Left lobe of liver (tissue), 2 donors: ENCODE data around the gene KRTAP1-3. TPM values are rescaled to one million over a fixed set of nuclear protein-coding genes. Genes with fewer than 3 reads are reported as not detected.
"Not testable (repeated sequence)": the region's sequence is repeated elsewhere in the genome, so short reads cannot be mapped to it uniquely, and the experiment has no call there.

Source experiments
- ATAC-seq: fragments of 200-7000 bp; cut with Tn5 transposase; one replicate; pipeline ENCODE4 v1.9.1; 2020; ENCODE audit warnings: mild to moderate bottlenecking, moderate library complexity
- DNase-seq: peaks from one replicate; pipeline ENCODE4 v3.0.0-alpha.2; 2020; ENCODE audit warnings: low spot score
- total RNA-seq: library from RNA; stranded (reverse); gene quantifications from one replicate; pipeline ENCODE4 v1.2.1, GENCODE V29; 2021
- donor health status: DM: no; HTN: no; CAD: no; lungs with moderate emphysema.
- donor health status: DM: no; HTN: yes; CAD: no.

The KRTAP1-3 gene
- total RNA-seq, 1 donor from 2014 or later = not detected

- not testable (repeated sequence) for DNase-seq, ATAC-seq
Observed at GRCh38 chr17:41055130-41055529, 20.5 kb upstream of the KRTAP1-3 start, which contains the start of gene KRTAP2-2. TSS of gene KRTAP2-2 (minus strand) at chr17:41055230. CDS start at chr17:41055211, 19 bp downstream.

DNA sequence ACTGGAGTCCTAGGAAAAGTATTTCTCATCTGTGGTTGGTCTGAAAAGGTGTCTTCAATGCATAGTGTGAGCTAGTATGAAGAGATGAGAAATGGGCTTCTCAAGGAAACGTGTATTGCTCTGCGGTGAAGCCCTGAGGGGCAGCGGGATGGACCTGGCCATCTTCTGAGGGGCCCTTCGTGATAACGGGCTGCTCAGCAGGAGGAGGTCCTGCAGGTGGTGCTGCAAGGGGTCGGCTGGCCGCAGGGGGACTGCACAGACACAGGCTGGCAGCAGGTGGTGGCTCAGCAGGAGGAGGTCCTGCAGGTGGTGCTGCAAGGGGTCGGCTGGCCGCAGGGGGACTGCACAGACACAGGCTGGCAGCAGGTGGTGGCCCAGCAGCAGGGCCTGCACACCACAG, 19.9 kb upstream of the KRTAP1-3 start:
- not testable (repeated sequence) for DNase-seq

GRCh38 chr17:41054025-41054424, 19.4 kb upstream of the KRTAP1-3 start:
- DNase-seq = no peak

More for the DNA sequence above, 19.9 kb upstream of the KRTAP1-3 start:
- ATAC-seq = not testable (repeated sequence)

DNA sequence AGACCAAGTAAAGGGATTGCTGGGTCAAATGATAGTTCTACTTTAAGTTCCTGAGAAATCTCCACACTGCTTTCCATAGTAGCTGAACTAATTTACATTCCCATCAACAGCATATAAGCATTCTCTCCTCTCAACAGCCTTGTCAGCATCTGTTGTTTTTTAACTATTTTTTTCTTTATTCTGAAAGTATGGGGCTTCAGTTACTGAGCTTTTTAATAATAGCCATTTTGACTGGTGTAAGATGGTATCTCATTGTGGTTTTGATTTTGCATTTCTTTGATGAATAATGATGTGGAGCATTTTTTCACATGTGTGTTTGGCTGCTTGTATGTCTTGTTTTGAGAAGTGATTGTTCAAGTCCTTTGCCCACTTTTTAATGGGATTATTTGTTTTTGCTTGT, 17.9 kb upstream of the KRTAP1-3 start:
- DNase-seq (no peak), ATAC-seq (no peak)

More at GRCh38 chr17:41054025-41054424, 19.4 kb upstream of the KRTAP1-3 start:
- no peak for ATAC-seq

DNA sequence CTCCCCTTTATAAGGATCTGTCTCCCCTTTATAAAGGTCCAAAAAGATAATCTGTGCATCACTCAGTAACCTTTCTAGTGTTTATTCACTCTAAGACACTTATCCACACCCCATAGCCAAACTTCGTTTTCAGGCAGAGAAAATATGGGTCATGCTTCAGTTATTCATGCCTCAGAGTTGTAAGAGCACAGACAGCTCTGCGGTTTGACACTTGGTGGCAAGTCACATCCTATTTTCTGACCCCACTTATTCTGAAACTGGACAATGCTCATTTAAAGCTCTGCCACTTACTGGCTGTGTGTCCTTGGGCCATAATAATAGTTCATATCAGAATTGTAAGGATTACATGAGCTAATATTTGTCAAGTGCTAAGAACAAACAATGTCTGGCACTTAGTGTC, 14.4 kb upstream of the KRTAP1-3 start:
- ATAC-seq = no peak
- no peak for DNase-seq

DNA sequence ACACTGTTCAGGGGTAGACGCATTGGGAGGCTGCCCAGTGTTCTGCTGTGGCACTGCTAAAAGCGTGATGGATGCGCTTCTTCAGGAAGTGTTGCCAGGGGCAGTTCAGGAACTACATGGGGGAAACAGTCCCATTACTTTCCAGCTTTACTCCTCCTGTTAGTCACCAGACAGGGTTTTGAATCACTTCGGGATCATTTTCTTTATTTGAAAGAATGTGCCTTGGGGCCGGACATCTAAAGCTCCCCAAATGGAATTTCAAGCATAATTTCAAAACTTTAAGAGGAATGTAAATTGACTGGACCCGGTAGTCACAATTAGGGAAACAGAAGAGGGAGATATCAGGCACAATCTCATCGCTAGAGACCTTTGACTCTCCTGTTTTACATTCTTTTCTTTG, 13.8 kb upstream of the KRTAP1-3 start:
- ATAC-seq = no peak
- no peak for DNase-seq

DNA sequence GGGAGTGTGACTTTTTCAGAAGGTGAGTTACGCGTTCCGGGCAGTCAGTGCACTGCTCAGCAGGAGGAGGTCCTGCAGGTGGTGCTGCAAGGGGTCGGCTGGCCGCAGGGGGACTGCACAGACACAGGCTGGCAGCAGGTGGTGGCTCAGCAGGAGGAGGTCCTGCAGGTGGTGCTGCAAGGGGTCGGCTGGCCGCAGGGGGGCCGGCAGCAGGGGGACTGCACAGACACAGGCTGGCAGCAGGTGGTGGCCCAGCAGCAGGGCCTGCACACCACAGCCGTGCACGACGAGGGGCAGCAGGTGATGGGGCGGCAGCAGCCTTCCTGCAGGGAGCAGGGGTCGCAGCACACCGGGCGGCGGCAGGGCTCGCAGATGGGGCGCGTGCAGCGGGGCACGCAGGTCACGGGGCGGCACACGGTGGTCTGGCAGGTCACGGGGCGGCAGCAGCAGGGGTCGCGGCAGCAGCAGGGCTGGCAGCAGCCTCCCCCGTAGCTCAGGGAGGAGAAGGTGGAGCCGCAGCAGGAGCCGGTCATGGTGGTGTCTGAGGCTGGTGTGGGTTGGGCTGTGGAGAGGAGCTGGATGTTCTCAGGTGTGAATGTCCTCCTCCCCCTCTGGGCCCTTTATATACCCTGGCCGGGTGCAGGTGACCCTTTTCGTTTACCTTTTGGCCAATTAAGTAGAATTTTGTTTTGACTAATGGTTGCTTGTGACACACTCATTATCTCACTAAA, 12.2 kb upstream of the KRTAP1-3 start, which contains the start of gene KRTAP2-1:
Gene KRTAP2-1, minus strand, starts transcription at position 582 of the 731 bp plus-strand sequence. Its CDS starts 49 bp downstream, at position 533.
- not testable (repeated sequence) for DNase-seq, ATAC-seq

DNA sequence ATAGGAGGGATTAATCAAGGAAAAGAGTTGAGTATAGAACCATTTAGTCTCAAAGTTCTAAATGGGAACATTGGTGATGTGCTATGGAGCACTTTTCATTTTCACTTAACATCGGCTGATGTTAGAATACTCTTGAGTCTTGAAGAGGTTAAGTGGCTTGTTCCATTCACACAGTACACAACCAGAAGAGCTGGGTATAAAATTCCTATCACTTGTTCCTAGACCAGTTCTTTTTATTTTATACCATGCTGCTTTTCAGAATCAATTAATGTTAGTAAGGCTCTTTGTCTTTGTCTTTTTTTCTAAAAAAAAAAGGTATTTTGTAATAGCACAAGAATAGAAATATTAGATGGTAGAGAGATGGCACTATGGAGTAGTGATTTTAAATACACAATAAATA, 8.3 kb upstream of the KRTAP1-3 start:
- ATAC-seq (no peak), DNase-seq (no peak)

GRCh38 chr17:41040783-41041571, 6.3 kb upstream of the KRTAP1-3 start, which contains the start of gene KRTAP1-1:
TSS of gene KRTAP1-1 (minus strand) at chr17:41041450. CDS start at chr17:41041397, 53 bp downstream.
- DNase-seq, ATAC-seq: not testable (repeated sequence)

DNA sequence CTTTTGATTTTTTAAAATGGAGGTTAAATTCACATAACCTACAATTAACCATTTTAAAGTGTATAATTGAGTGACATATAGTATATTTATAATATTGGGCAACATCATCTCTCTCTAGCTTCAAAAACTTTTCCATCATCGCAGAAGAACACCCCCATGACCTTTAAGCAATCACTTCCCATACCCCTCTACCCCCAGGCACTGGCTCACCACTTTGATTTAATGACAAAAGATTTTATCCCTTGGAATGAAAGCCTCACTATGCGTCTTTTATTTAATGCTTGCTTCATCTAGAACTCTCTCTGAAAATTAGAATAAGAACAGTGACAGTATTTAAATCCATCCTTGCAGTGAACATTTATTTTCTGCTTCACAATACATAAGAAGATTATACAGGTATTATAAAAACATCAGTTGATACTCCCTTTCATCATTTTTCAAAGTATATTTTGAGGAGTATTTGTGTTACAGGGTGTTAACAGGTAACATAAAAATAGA, 3.2 kb upstream of the KRTAP1-3 start:
- ATAC-seq = no peak
- DNase-seq = no peak

DNA sequence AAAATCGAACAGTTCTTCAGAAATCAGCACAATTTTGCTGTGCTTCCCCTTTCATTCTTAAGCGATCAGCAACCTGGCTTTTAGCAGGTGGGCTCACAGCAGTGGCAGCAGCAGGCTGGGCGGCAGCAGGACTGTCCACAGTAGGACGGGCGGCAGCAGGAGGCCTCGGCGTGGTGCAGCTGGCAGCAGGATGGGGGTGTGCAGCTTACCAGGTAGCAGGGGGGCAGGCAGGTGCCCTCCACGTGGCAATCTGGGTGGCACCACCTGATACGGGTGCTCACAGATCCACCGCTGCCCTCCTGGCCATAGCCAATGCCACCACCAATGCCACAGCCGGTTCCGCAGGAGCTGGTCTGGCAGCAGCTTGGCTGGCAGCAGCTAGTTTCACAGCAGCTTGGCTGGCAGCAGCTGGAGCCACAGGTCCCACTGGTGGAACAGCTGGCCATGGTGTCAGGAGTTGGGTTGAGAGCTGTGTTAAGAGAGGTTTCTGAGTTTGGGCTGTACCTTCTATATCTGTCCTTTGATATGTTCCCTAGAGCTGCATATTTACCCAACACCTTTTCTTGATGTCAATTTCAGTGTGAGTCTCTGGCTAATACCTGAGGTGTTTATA, 4.9 kb downstream of the KRTAP1-3 start, which contains the start of gene KRTAP1-4:
Gene KRTAP1-4, minus strand, starts transcription at position 563 of the 613 bp plus-strand sequence. Its CDS starts 117 bp downstream, at position 446.
- no peak for ATAC-seq
- no peak for DNase-seq

- ATAC-seq = no peak
- no peak for DNase-seq
Observed at GRCh38 chr17:41026715-41027471, 7.8 kb downstream of the KRTAP1-3 start, which contains the start of gene KRTAP1-5. TSS of gene KRTAP1-5 (minus strand) at chr17:41027208. CDS start at chr17:41027155, 53 bp downstream.

GRCh38 chr17:41024697-41025096, 10.0 kb downstream of the KRTAP1-3 start:
- DNase-seq = no peak
- ATAC-seq = no peak

- ATAC-seq (no peak), DNase-seq (no peak)
Observed at GRCh38 chr17:41020336-41020735, 14.3 kb downstream of the KRTAP1-3 start.

- DNase-seq (no peak), ATAC-seq (no peak)
Observed at GRCh38 chr17:41019415-41019814, 15.3 kb downstream of the KRTAP1-3 start.

DNA sequence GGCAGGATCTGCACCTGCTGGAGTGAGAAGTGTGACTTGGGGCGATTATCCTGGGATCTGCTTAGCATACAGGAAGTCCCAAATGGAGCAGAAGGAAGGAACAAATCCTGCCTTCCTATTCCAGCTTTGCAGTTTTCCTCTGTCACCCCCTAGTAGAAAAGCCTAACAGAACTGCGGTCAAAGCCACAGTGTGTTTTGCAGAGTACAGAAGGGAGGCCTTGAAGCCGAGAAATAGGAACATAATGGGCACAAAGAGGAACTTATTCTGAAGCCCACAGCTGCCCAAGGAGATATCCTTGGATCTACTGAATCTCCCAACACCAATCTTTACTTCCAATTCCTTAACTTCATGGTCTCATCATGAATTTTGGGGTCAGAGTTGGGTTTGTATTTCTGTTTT, 16.1 kb downstream of the KRTAP1-3 start:
- ATAC-seq = no peak
- no peak for DNase-seq

DNA sequence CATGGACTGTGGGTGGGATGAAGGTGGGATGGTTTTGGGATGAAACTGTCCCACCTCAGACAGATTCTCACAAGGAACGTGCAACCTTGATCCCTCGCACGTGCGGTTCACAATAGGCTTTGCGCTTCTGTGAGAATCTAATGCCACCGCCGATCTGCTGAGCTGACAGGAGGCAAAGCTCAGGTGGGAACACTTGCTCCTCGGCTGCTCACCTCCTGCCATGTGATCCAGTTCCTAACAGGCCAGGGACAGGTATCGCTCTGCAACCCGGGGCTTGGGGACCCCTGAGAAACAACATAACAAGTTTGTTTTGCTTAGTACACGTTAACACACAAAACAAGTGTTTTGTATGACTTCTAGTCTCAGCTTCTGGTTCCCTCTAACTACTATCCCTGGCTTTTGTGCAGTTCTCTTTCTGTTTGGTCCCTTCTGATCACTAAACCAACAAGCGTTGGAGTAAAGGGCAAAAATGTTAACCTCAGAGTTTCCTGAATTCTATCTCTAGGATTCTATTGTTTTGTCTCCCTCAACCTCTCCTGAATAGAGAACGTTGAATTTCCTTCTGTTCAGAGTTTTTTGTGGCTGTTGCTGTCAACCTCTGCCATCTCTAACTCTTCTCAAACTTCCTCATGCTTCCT, 18.0 kb downstream of the KRTAP1-3 start:
- DNase-seq (no peak), ATAC-seq (no peak)

DNA sequence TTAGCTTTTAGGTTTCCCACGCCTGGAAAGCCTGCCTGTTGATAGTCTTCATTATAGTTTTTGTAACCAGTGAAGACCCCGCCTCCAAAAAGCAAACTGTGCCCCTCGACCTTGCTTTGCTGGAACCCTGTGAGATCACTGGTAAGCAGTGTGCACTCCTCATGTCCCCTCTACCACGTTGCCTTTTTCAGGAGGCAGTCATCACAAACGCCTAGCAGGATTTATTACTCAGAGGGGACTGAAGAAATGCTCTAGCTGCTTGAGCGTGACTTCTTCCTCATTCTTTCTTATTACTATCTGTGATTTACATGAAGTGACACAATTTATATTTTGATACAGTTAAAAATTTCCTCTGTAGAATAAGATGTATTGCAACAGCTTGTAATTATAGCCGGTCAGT, 19.2 kb downstream of the KRTAP1-3 start:
- ATAC-seq (no peak), DNase-seq (no peak)

DNA sequence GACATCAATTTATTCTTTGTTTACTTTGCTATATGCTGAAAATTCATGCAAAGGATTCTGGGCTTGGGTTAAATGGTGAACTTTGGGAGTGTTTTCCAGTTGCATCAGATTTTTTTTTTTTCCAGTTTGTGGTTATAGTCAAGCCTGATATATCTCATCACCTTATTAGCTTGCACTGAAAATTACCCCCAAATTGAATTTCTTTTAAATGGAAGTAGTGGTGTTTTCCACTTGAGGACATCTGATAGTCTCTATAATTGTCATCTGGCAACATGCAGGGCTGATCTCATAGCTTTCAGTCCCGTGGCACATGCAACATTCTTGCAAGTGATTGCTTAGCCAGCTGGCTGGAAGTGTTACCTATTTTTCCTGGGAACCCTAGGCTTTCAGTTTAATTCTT, 21.1 kb downstream of the KRTAP1-3 start:
- DNase-seq = no peak
- no peak for ATAC-seq

DNA sequence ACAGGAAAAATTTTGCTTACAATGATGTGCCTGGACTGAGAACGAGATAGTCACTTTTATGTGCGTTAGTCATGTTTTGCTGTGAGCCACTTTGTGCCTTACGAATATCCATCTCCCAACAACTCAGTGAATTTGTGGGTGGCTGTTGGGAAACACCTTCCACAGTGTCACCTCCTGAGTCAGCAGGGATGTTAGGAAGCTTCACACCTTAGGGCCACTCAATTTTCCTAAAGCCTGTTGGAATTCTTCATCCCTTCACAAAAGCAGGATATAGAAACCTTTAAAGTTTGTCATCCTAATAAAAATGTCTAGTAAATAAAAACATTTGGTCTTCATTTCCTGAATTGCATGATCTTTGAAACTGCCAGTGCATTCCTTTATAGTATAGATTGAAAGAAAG, 21.5 kb downstream of the KRTAP1-3 start:
- no peak for DNase-seq
- ATAC-seq = no peak
